Neural progenitor cell (in vitro differentiated cells): ENCODE measurements around the gene TMEM184A. TPM values are rescaled to one million over a fixed set of nuclear protein-coding genes. Genes with fewer than 3 reads are reported as not detected.

Experiments used
- DNase-seq: peaks from one replicate; pipeline ENCODE4 v3.0.0-alpha.2; 2016; ENCODE audit warnings: low spot score
- H2AFZ ChIP-seq: fragments of 200-600 bp; sonication (generic); replicated peaks from 2 replicates; pipeline ENCODE4 v1.6.1; 2016; ENCODE audit warnings: antibody characterized with exemption
- H3F3A ChIP-seq: fragments of 200-600 bp; sonication (generic); 2 replicates; pipeline ENCODE4 v1.6.1; 2016; ENCODE audit warnings: antibody characterized with exemption, low read depth
- H3K27ac ChIP-seq: fragments of 200-600 bp; sonication (generic); 2 replicates; pipeline ENCODE4 v1.5.1; 2016; ENCODE audit warnings: mild to moderate bottlenecking
- H3K27me3 ChIP-seq: fragments of 200-600 bp; sonication (generic); 2 replicates; pipeline ENCODE4 v1.6.1; 2016; ENCODE audit warnings: mild to moderate bottlenecking, moderate library complexity
- H3K36me3 ChIP-seq: fragments of 200-600 bp; sonication (generic); 2 replicates; pipeline ENCODE4 v1.5.1; 2016
- H3K4me1 ChIP-seq: fragments of 200-600 bp; sonication (generic); 2 replicates; pipeline ENCODE4 v1.6.1; 2016; ENCODE audit warnings: mixed run types
- H3K4me2 ChIP-seq: fragments of 200-600 bp; sonication (generic); 2 replicates; pipeline ENCODE4 v1.6.1; 2016
- H3K4me3 ChIP-seq: fragments of 200-600 bp; sonication (generic); 2 replicates; pipeline ENCODE4 v1.5.1; 2016
- H3K79me2 ChIP-seq: fragments of 200-600 bp; sonication (generic); 2 replicates; pipeline ENCODE4 v1.6.1; 2016; ENCODE audit warnings: low read depth
- H3K9ac ChIP-seq: fragments of 200-600 bp; sonication (generic); 2 replicates; pipeline ENCODE4 v1.6.1; 2016
- H3K9me3 ChIP-seq: fragments of 200-600 bp; sonication (generic); 2 replicates; pipeline ENCODE4 v1.5.1; 2016; ENCODE audit warnings: low read depth
- H4K20me1 ChIP-seq: fragments of 200-600 bp; sonication (generic); 2 replicates; pipeline ENCODE4 v1.6.1; 2016; ENCODE audit warnings: low read depth
- H3K27ac Mint-ChIP-seq: 3 replicates; pipeline ENCODE4 v1.8.0; 2021; ENCODE audit warnings: mixed read lengths
- H3K27me3 Mint-ChIP-seq: 2 replicates; pipeline ENCODE4 v1.8.0; 2022; ENCODE audit warnings: low read depth, mild to moderate bottlenecking, inconsistent platforms, moderate library complexity, mixed read lengths; ENCODE audit not compliant: insufficient read depth
- H3K36me3 Mint-ChIP-seq: 3 replicates; pipeline ENCODE4 v1.8.0; 2021; ENCODE audit warnings: mixed read lengths
- H3K4me1 Mint-ChIP-seq: 3 replicates; pipeline ENCODE4 v1.8.0; 2021; ENCODE audit warnings: mixed read lengths
- H3K4me3 Mint-ChIP-seq: 3 replicates; pipeline ENCODE4 v1.8.0; 2021; ENCODE audit warnings: mild to moderate bottlenecking, moderate library complexity, mixed read lengths
- H3K9me3 Mint-ChIP-seq: 3 replicates; pipeline ENCODE4 v1.8.0; 2020; ENCODE audit warnings: mixed read lengths
- EZH2 ChIP-seq: fragments of 200-600 bp; sonication (generic); IDR thresholded peaks from 2 replicates; pipeline ENCODE4 v1.6.1; 2017; ENCODE audit warnings: antibody characterized with exemption, mild to moderate bottlenecking, moderate library complexity
- EZH2phosphoT487 ChIP-seq: fragments of 200-600 bp; sonication (generic); IDR thresholded peaks from 2 replicates; pipeline ENCODE4 v1.6.1; 2017; ENCODE audit warnings: antibody characterized with exemption
- total RNA-seq: library from RNA; depleted of rRNA; stranded (reverse); fragments of >200 nt; gene quantifications from 2 replicates; pipeline ENCODE4 v1.2.3, GENCODE V29; 2015; ENCODE audit warnings: low replicate concordance
- TF ChIP-seq, protein P1 (sequence below): fragments of 200-600 bp; sonication (generic); IDR thresholded peaks from 2 replicates; pipeline ENCODE4 v1.5.1; 2017; ENCODE audit warnings: antibody characterized with exemption, mild to moderate bottlenecking

The TMEM184A gene
- total RNA-seq, 1 donor from 2014 or later: 0.17 TPM

DNA sequence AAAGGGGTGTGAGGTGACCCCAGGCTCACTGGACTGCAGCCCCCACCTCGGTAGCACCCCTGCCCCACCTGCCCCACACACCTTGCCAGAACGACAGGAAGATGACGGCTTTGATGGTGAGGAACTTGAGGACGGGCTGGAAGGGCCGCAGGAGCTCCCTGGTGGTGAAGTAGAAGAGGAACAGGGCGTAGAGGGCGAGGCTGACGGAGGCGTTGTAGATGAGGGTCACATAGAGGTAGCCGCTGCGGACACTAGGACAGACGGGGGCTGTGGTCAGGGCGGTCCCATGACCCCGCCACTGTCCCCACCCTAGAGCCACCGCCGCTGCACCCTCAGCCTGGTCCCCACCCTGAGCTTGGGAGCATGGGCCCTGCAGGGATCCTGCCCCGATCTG lies 7.6 kb downstream of the TMEM184A start:
- H3K36me3 Mint-ChIP-seq: no peaks in the 10 kb centered on the region
- H3K27me3 ChIP-seq: no peaks in the 10 kb centered on the region
- H3K4me1 ChIP-seq: no peaks in the 10 kb centered on the region
- TF ChIP-seq EZH2: no peak
- no peaks in the 10 kb centered on the region for H3K79me2 ChIP-seq
- H3K4me2 ChIP-seq: no peak overlapping the region
- H3K4me1 Mint-ChIP-seq: peaks cover 5% of the 10 kb centered on the region
- H3K4me3 Mint-ChIP-seq: no peak overlapping the region
- no peaks in the 10 kb centered on the region for H3K9me3 ChIP-seq
- no peak overlapping the region for H3K4me3 ChIP-seq
- no peak overlapping the region for H3K9ac ChIP-seq
- H3K27ac ChIP-seq: no peak overlapping the region
- H3K27ac Mint-ChIP-seq: no peak overlapping the region
- DNase-seq: no peak
- H2AFZ ChIP-seq: no peak overlapping the region
- H3K36me3 ChIP-seq: no peaks in the 10 kb centered on the region
- no peaks in the 10 kb centered on the region for H3F3A ChIP-seq
- no peaks in the 10 kb centered on the region for H3K9me3 Mint-ChIP-seq
- H3K27me3 Mint-ChIP-seq: peaks cover 3% of the 10 kb centered on the region
- H4K20me1 ChIP-seq: no peaks in the 10 kb centered on the region

GRCh38 chr7:1547777-1548437 lies 8.1 kb downstream of the TMEM184A start:
- H3K36me3 ChIP-seq: no peaks in the 10 kb centered on the region
- no peak overlapping the region for H3K27ac Mint-ChIP-seq
- no peaks in the 10 kb centered on the region for H3K36me3 Mint-ChIP-seq
- peaks cover 3% of the 10 kb centered on the region for H3K27me3 Mint-ChIP-seq
- H3K4me3 Mint-ChIP-seq: no peak overlapping the region
- H3F3A ChIP-seq: no peaks in the 10 kb centered on the region
- H3K4me3 ChIP-seq: no peak overlapping the region
- no peaks in the 10 kb centered on the region for H3K9me3 ChIP-seq
- H2AFZ ChIP-seq: no peak overlapping the region
- no peak for DNase-seq
- H3K4me1 ChIP-seq: no peaks in the 10 kb centered on the region
- no peaks in the 10 kb centered on the region for H3K27me3 ChIP-seq
- H3K9ac ChIP-seq: no peak overlapping the region
- no peaks in the 10 kb centered on the region for H3K79me2 ChIP-seq
- peaks cover 5% of the 10 kb centered on the region for H3K4me1 Mint-ChIP-seq
- no peaks in the 10 kb centered on the region for H3K9me3 Mint-ChIP-seq
- H4K20me1 ChIP-seq: no peaks in the 10 kb centered on the region
- H3K4me2 ChIP-seq: no peak overlapping the region
- no peak overlapping the region for H3K27ac ChIP-seq
- TF ChIP-seq EZH2phosphoT487: no peak
- TF ChIP-seq, protein P1, sequence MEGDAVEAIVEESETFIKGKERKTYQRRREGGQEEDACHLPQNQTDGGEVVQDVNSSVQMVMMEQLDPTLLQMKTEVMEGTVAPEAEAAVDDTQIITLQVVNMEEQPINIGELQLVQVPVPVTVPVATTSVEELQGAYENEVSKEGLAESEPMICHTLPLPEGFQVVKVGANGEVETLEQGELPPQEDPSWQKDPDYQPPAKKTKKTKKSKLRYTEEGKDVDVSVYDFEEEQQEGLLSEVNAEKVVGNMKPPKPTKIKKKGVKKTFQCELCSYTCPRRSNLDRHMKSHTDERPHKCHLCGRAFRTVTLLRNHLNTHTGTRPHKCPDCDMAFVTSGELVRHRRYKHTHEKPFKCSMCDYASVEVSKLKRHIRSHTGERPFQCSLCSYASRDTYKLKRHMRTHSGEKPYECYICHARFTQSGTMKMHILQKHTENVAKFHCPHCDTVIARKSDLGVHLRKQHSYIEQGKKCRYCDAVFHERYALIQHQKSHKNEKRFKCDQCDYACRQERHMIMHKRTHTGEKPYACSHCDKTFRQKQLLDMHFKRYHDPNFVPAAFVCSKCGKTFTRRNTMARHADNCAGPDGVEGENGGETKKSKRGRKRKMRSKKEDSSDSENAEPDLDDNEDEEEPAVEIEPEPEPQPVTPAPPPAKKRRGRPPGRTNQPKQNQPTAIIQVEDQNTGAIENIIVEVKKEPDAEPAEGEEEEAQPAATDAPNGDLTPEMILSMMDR: no peak
- no peak for TF ChIP-seq EZH2

DNA sequence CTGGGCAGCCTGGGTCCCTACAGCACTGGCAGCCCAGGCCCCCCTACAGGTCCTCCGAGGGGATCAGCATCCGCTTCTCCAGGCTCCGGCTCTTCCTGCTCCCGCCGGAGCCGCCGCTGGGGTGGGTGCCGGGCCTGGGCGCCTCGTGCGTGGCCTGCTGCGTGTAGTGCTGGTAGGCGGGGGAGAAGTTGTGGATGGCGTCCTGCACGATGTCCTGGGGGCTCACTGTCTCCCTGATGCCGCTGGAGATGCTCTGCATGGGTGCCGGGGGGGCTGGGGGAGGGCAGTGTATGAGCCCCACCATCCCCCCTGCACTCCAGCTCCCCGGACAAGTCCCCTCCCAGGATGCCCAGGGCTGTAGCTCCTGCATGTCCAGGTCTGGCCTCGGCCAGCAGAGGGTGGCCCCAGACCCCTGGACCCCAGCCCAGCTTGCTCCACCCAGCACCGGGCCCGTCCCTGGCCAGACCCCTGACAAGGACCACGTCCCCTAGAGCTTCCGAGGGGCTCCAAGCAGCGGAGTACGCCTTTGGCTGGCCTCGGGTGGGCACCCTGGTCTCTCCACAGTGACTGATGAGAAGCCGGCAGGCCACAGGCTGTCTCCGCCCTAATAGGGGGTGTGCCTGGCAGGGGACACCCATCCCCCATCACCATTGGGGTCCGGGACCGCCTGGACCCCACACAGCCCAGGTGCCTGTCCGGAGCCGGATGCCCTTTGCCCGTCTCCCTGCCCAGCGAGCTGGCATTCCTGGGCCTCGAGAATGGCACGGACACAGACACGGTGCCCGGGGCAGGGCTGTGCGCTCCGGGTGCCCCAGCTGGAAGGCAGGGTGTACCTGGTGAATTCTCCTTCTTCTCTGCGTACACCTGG lies 8.9 kb downstream of the TMEM184A start:
- H3K36me3 Mint-ChIP-seq: no peaks in the 10 kb centered on the region
- Histone ChIP-seq H3K27me3 (no peaks in the 10 kb centered on the region), H3K9ac (no peak overlapping the region), H4K20me1 (no peaks in the 10 kb centered on the region), H3K27ac (no peak overlapping the region), H3K36me3 (no peaks in the 10 kb centered on the region), H3K79me2 (no peaks in the 10 kb centered on the region), H3K9me3 (no peaks in the 10 kb centered on the region), H2AFZ (no peak overlapping the region), H3K4me1 (no peaks in the 10 kb centered on the region), H3F3A (no peaks in the 10 kb centered on the region), H3K4me2 (no peak overlapping the region), H3K4me3 (no peak overlapping the region)
- no peaks in the 10 kb centered on the region for H3K9me3 Mint-ChIP-seq
- H3K27ac Mint-ChIP-seq: no peak overlapping the region
- H3K27me3 Mint-ChIP-seq: peaks cover 6% of the 10 kb centered on the region
- no peak for TF ChIP-seq EZH2
- H3K4me1 Mint-ChIP-seq: peaks cover 5% of the 10 kb centered on the region
- DNase-seq: no peak
- no peak overlapping the region for H3K4me3 Mint-ChIP-seq

GRCh38 chr7:1546274-1546908 lies 9.6 kb downstream of the TMEM184A start:
- peaks cover 5% of the 10 kb centered on the region for H3K4me1 Mint-ChIP-seq
- no peaks in the 10 kb centered on the region for H3K9me3 Mint-ChIP-seq
- H2AFZ ChIP-seq: no peak overlapping the region
- no peaks in the 10 kb centered on the region for H3F3A ChIP-seq
- no peak overlapping the region for H3K27ac ChIP-seq
- H3K27me3 Mint-ChIP-seq: peaks cover 7% of the 10 kb centered on the region
- H3K4me3 ChIP-seq: no peak overlapping the region
- H3K4me2 ChIP-seq: no peak overlapping the region
- H3K27me3 ChIP-seq: no peaks in the 10 kb centered on the region
- no peaks in the 10 kb centered on the region for H3K4me1 ChIP-seq
- H4K20me1 ChIP-seq: no peaks in the 10 kb centered on the region
- no peak for TF ChIP-seq EZH2
- TF ChIP-seq EZH2phosphoT487: no peak
- TF ChIP-seq, protein P1: no peak
- H3K36me3 Mint-ChIP-seq: no peaks in the 10 kb centered on the region
- no peak overlapping the region for H3K27ac Mint-ChIP-seq
- no peak overlapping the region for H3K4me3 Mint-ChIP-seq
- no peak for DNase-seq
- H3K9me3 ChIP-seq: no peaks in the 10 kb centered on the region
- no peak overlapping the region for H3K9ac ChIP-seq
- no peaks in the 10 kb centered on the region for H3K79me2 ChIP-seq
- H3K36me3 ChIP-seq: no peaks in the 10 kb centered on the region
